HepG2 (cell line): ENCODE data around the gene PRDX5. TPM values are rescaled to one million over a fixed set of nuclear protein-coding genes. Genes with fewer than 3 reads are reported as not detected.

Experiments used
- DRAP1 ChIP-seq: IDR thresholded peaks from 2 replicates; pipeline ENCODE4 v1.6.1; 2016; ENCODE audit warnings: missing genetic modification reagents, missing compliant biosample characterization
- E2F5 ChIP-seq: sonication (generic); formaldehyde crosslinking; conservative IDR thresholded peaks from 2 replicates; pipeline ENCODE4 v1.4.0; 2020; ENCODE audit warnings: missing genetic modification reagents
- ELF1 ChIP-seq: sonication (generic); formaldehyde crosslinking; IDR thresholded peaks from 2 replicates; pipeline ENCODE4 v1.4.0; 2020; ENCODE audit warnings: missing genetic modification reagents
- HMG20A ChIP-seq: IDR thresholded peaks from 2 replicates; pipeline ENCODE4 v1.6.1; 2016; ENCODE audit warnings: borderline replicate concordance
- NFE2 ChIP-seq: sonication (generic); formaldehyde crosslinking; IDR thresholded peaks from 2 replicates; pipeline ENCODE4 v1.4.0; 2020; ENCODE audit warnings: missing genetic modification reagents
- PCBP1 ChIP-seq: fragments of 200-400 bp; formaldehyde crosslinking; IDR thresholded peaks from 2 replicates; pipeline ENCODE4 v1.6.1; 2017; ENCODE audit warnings: mild to moderate bottlenecking, low read depth, low read length, borderline replicate concordance
- PLRG1 ChIP-seq: fragments of 450-650 bp; conservative IDR thresholded peaks from 2 replicates; pipeline ENCODE4 v1.6.1; 2016
- PRDM10 ChIP-seq: sonication (generic); formaldehyde crosslinking; IDR thresholded peaks from 2 replicates; pipeline ENCODE4 v1.4.0; 2020; ENCODE audit warnings: low read depth, missing genetic modification reagents
- PTBP1 ChIP-seq: fragments of 200-400 bp; formaldehyde crosslinking; IDR thresholded peaks from 2 replicates; pipeline ENCODE4 v1.6.1; 2018; ENCODE audit warnings: low read length, low read depth; ENCODE audit not compliant: poor library complexity, severe bottlenecking
- RXRA ChIP-seq: sonication (generic); formaldehyde crosslinking; IDR thresholded peaks from 2 replicates; pipeline ENCODE4 v1.5.1; 2020; ENCODE audit warnings: missing genetic modification reagents
- SNRNP70 ChIP-seq: fragments of 200-400 bp; formaldehyde crosslinking; IDR thresholded peaks from 2 replicates; pipeline ENCODE4 v1.6.1; 2017; ENCODE audit warnings: mild to moderate bottlenecking, low read depth, low read length, moderate library complexity
- SOX5 ChIP-seq: IDR thresholded peaks from 2 replicates; pipeline ENCODE4 v1.6.1; 2016; ENCODE audit warnings: borderline replicate concordance
- TBP ChIP-seq: sonication (generic); formaldehyde crosslinking; IDR thresholded peaks from 2 replicates; pipeline ENCODE4 v1.5.0; 2020; ENCODE audit warnings: missing genetic modification reagents
- ZNF264 ChIP-seq: sonication (generic); formaldehyde crosslinking; IDR thresholded peaks from 2 replicates; pipeline ENCODE4 v1.4.0; 2020; ENCODE audit warnings: missing genetic modification reagents
- ZNF350 ChIP-seq: sonication (generic); formaldehyde crosslinking; IDR thresholded peaks from 2 replicates; pipeline ENCODE4 v1.4.0; 2020; ENCODE audit warnings: mild to moderate bottlenecking, low read depth, missing genetic modification reagents, borderline replicate concordance
- ZNF407 ChIP-seq: sonication (generic); formaldehyde crosslinking; IDR thresholded peaks from one replicate; pipeline ENCODE4 v1.5.1; 2020; ENCODE audit warnings: mild to moderate bottlenecking, missing genetic modification reagents; ENCODE audit errors: not compliant biosample characterization
- ZNF766 ChIP-seq: sonication (generic); formaldehyde crosslinking; IDR thresholded peaks from 2 replicates; pipeline ENCODE4 v1.5.0; 2020; ENCODE audit warnings: missing genetic modification reagents, borderline replicate concordance
- polyA plus RNA-seq, 8 experiments: library from polyadenylated mRNA; depleted of rRNA in 3 of 8; stranded (reverse) in 7 of 8; unstranded in 1 of 8; fragments of >200 nt; fragmentation: Illumina TruSeq in 4 of 8; extraction: Trizol in 4 of 8; gene quantifications; 2 replicates each; pipeline versions ENCODE4 v1.2.1 to v1.2.3, GENCODE V29; 2011 to 2016; ENCODE audit warnings: low read depth in 4 of 8, missing spikeins in 1 of 8, mixed read lengths in 1 of 8; ENCODE audit not compliant: insufficient read depth in 1 of 8
- total RNA-seq, 5 experiments: library from RNA; depleted of rRNA; stranded (reverse); fragments of >200 nt; fragmentation: Illumina TruSeq; extraction: Trizol; gene quantifications; 2 replicates each; pipeline ENCODE4 v1.2.3, GENCODE V29; 2016; ENCODE audit warnings: low read depth in 1 of 5

Gene PRDX5
- total and polyA plus RNA-seq, 2 of the 13 experiments (the other 11 are each of a cell fraction or from before 2014, with no cell fraction given), result 215 to 311 TPM

- TF ChIP-seq PRDM10 (CRISPR knock-in tag) (no peak), RXRA (CRISPR knock-in tag) (no peak), ZNF407 (CRISPR knock-in tag) (peak; percentile 54), SOX5 (CRISPR knock-in tag) (no peak), PLRG1 (no peak), SNRNP70 (no peak), PCBP1 (peak; percentile 56; the same call in 1 of the 2 replicates), ZNF264 (CRISPR knock-in tag) (no peak), ELF1 (CRISPR knock-in tag) (0 out of 2 replicates have a peak, but pooled peaks have one; percentile 29), PTBP1 (no peak), HMG20A (CRISPR knock-in tag) (no peak), NFE2 (no peak), ZNF766 (no peak), ZNF350 (CRISPR knock-in tag) (no peak), E2F5 (CRISPR knock-in tag) (no peak), TBP (no peak), DRAP1 (CRISPR knock-in tag) (no peak)
These were observed 48.9 kb upstream of the PRDX5 start (continued) for GRCh38 chr11:64268893-64269539.
